Stomach smooth muscle (tissue), 2 donors: ENCODE data around the gene TNFRSF1B.
A peak's percentile ranks its signal among the peaks of the same experiment; 100 is the strongest.

Source experiments
- H3K27ac ChIP-seq: one replicate; pipeline ENCODE4 v1.7.0; 2013; ENCODE audit warnings: mild to moderate bottlenecking, low read length, inconsistent platforms
- H3K27me3 ChIP-seq, 2 donors: one replicate each; pipeline ENCODE4 v1.7.0; 2013; ENCODE audit warnings: low read length in 2 of 2; ENCODE audit not compliant: insufficient read depth in 2 of 2, control insufficient read depth in 1 of 2
- H3K36me3 ChIP-seq, 2 donors: one replicate each; pipeline ENCODE4 v1.7.0; 2013; ENCODE audit warnings: low read length in 2 of 2; ENCODE audit not compliant: control insufficient read depth in 2 of 2, insufficient read depth in 2 of 2
- H3K4me1 ChIP-seq: one replicate; pipeline ENCODE4 v1.7.0; 2013; ENCODE audit warnings: low read length; ENCODE audit not compliant: control insufficient read depth, insufficient read depth
- H3K4me3 ChIP-seq, 2 donors: one replicate each; pipeline ENCODE4 v1.7.0; 2013; ENCODE audit warnings: low read length in 2 of 2
- H3K9ac ChIP-seq, 2 donors: one replicate each; pipeline ENCODE4 v1.7.0; 2013; ENCODE audit warnings: low read length in 2 of 2, mild to moderate bottlenecking in 1 of 2
- H3K9me3 ChIP-seq, 2 donors: one replicate each; pipeline ENCODE4 v1.7.0; 2013; ENCODE audit warnings: low read length in 2 of 2; ENCODE audit not compliant: control insufficient read depth in 2 of 2
- donor health status: healthy.
- donor health status: Pancreatic carcinoma.

Gene TNFRSF1B

DNA sequence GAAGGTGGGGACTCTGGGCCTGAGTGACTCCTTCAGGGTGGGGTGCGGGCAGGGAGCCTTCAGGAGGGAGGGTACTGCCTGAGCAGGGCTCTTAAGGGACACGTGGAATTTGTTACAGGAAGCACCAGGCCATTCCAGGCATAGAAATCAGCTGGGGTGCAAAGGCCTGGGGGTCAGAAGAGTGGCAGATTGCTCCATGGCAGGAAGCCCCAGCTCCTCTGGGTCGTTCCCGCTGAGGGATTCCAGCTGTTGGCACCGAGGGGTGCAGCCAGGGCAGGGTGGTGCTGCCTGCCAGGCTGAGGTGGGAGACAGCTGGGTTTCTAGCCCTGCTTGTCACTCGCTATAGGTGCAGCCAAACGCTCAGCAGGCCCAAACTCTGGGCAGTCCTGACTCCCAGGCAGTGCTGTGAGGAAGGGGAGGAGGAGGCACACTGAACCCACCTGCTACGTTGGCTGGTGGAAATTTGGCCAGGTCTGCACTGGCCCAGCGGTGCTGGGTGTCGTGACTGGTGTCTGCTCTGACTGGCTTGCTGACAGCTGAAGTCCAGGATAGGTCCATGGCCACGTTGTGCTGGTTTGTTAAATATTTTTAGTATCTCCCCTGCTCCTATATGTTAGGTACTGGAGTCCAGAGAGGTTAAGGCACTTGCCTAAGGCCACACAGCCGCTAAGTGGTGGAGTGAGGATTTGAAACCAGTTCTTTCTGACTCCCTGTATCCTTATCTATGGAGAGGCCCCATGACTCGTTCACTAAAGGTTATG, 19.3 kb downstream of the TNFRSF1B start:
- Histone ChIP-seq H3K9me3 (no peaks in the 10 kb centered on the region), H3K4me3 (peak overlapping the region in 1 of 2 donors; percentile 52), H3K27me3 (no peaks in the 10 kb centered on the region), H3K4me1 (peaks cover 59% of the 10 kb centered on the region), H3K36me3 (peaks cover 0 to 5% of the 10 kb centered on the region in 2 donors), H3K9ac (peak overlapping the region in 1 of 2 donors; percentile 51), H3K27ac (peak overlapping the region; percentile 86)

DNA sequence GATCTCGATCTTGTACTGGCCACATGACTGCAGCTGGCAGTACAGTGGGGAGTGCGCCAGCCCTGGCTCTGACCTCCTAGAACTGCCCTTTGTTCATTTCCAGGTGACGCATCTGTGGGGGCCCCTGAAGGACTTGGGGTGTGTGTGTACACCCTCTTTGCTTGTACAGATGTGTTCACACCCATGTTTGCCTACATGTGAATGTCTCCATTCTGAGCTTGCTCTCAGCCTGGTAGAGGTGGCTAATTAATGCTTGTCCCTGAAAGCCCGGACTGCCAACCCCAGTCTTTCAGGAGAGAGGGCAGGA, 19.8 kb downstream of the TNFRSF1B start:
- peak overlapping the region; percentile 86 for H3K27ac ChIP-seq
- H3K9ac ChIP-seq, result no peak overlapping the region

DNA sequence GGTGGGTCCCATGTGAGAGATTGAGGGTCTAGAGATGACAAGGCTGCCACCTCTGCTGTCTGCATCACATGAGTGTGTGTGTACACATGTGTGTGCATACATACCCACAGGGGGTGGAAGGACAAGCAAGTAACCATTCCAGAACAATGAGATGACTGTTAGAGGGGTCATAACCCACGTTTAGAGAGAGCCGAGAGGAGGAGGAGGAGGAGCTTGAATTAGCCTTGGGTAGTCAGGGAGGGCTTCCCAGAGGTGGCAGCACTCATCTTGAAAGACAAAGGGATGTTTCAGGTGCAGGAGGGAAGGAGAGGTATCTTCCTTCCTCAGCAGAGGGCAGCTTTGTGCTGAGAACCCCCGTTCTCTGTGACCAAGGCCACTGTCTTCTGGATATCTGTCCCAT, 21.3 kb downstream of the TNFRSF1B start:
- no peak overlapping the region for H3K27ac ChIP-seq
- peaks cover 41% of the 10 kb centered on the region for H3K4me1 ChIP-seq
- H3K9ac ChIP-seq, result no peak overlapping the region
- no peaks in the 10 kb centered on the region for H3K9me3 ChIP-seq
- H3K27me3 ChIP-seq, result no peaks in the 10 kb centered on the region
- no peak overlapping the region for H3K4me3 ChIP-seq
- H3K36me3 ChIP-seq, result peaks cover 5 to 11% of the 10 kb centered on the region in 2 donors

More for the DNA sequence above, 19.8 kb downstream of the TNFRSF1B start:
- H3K9me3 ChIP-seq, result no peaks in the 10 kb centered on the region
- H3K4me1 ChIP-seq, result peaks cover 54% of the 10 kb centered on the region
- peaks cover 0 to 7% of the 10 kb centered on the region in 2 donors for H3K36me3 ChIP-seq
- no peak overlapping the region for H3K4me3 ChIP-seq
- no peaks in the 10 kb centered on the region for H3K27me3 ChIP-seq

DNA sequence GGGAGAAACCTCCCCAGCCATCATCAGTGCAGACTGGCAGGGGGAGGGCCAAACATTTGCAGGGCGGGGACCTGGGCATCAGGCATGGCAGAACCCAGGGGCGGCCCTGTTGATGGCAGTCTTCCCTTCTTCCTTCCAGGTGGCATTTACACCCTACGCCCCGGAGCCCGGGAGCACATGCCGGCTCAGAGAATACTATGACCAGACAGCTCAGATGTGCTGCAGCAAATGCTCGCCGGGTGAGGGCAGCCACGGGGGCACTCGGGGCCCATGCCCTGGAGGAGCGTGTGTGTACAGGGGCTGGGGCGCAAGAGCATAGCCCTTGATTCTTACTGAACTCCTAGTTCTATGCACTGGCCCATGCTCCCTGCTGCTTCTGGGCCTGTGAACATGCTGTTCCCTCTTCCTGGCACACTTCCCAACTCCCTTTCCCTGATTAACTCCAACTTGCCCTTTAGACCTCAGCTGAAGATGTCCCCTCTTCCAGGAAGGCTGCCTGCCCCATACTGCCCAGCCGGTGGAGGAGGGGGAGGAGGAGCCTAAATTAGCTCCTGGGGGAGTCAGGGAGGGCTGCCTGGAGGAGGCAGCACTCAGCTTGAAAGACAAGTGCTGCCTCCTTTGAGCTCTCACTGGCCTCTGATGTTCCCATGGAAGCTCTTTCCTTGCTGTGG, 22.0 kb downstream of the TNFRSF1B start:
- no peak overlapping the region for H3K9ac ChIP-seq
- H3K36me3 ChIP-seq, result peaks cover 5 to 11% of the 10 kb centered on the region in 2 donors
- peaks cover 39% of the 10 kb centered on the region for H3K4me1 ChIP-seq

DNA sequence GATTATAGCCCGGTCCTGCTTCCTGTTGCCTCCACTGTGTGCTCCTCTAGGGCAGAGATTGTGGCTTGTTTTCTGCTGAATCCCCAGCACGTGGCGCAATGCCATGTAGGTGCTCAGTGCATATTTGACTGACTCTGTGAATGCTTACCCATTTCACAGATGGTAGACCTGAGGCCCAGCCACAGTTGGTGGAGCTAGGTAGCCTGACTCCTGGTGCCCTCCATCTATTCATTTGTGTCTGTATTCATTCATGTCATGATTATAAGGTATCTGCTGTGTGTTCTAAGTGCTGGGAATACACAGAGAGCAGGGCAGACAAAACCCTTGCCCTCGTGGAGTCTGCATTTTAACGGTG, 22.5 kb downstream of the TNFRSF1B start:
- Histone ChIP-seq H3K4me1 (peaks cover 34% of the 10 kb centered on the region), H3K4me3 (no peak overlapping the region), H3K27ac (no peak overlapping the region), H3K9ac (no peak overlapping the region), H3K36me3 (peaks cover 5 to 11% of the 10 kb centered on the region in 2 donors), H3K27me3 (no peaks in the 10 kb centered on the region), H3K9me3 (no peaks in the 10 kb centered on the region)

More for the DNA sequence above, 22.0 kb downstream of the TNFRSF1B start:
- Histone ChIP-seq H3K27me3 (no peaks in the 10 kb centered on the region), H3K4me3 (no peak overlapping the region), H3K9me3 (no peaks in the 10 kb centered on the region), H3K27ac (no peak overlapping the region)

DNA sequence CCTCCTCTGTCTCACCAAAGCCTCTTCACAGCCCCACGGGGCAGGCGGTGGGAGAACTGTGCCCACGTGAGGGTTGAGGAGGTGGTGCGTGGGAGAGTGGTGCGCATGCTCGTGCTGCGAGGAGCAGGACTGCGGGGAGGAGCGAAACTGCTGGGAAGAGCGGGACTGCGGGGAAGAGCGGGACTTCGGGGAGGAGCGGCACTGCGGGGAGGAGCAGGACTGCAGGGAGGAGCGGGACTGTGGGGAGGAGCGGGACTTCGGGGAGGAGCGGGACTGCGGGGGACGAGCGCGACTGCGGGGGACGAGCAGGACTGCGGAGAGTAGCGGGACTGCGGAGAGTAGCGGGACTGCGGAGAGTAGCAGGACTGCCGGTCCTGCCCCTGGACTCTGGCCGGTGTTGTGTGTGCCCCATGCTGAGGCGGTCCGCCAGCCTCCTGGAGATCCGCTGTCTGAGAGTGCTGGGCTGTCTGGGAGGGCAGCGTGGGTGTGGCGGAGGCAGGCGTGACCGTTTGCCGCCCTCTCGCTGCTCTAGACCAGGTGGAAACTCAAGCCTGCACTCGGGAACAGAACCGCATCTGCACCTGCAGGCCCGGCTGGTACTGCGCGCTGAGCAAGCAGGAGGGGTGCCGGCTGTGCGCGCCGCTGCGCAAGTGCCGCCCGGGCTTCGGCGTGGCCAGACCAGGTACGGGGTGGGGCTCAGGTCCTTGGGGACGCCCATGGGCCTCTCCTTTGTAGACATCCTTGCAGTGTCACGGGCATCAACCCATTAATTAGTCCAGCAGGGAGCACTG, 24.6 kb downstream of the TNFRSF1B start:
- H3K4me1 ChIP-seq, result peaks cover 12% of the 10 kb centered on the region
- H3K36me3 ChIP-seq, result peaks cover 5 to 16% of the 10 kb centered on the region in 2 donors

DNA sequence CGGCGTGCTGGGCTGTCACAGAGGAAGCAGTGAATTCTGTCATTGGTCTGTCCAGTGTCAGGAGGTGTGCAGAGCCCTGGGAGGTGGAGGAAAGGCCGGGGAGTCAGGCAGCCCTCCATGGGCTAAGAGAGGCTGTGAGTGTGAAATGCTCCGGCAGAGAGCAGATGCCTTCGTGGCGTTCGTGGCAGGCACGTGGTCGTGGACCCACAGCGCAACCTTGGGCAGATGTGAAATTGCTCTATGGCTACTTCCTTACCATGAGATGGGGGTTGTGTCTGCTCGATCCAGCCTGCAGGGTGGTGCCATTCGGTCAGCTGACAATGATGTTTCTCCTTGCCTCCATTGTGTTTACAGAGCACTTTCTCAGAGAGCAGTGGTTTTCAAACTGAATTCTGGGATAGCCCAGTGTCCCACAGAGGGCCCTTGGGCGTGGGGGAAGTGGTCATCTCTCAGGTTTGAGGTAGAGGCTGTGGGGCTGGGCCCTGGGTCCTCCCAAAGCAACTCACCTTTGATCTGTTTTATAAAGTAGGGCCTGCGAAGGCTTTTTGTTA, 27.9 kb downstream of the TNFRSF1B start:
- Histone ChIP-seq H3K27ac (no peak overlapping the region), H3K27me3 (no peaks in the 10 kb centered on the region), H3K9me3 (no peaks in the 10 kb centered on the region), H3K36me3 (peaks cover 5 to 11% of the 10 kb centered on the region in 2 donors), H3K4me3 (no peak overlapping the region), H3K4me1 (peaks cover 2% of the 10 kb centered on the region), H3K9ac (no peak overlapping the region)

More for the DNA sequence above, 24.6 kb downstream of the TNFRSF1B start:
- Histone ChIP-seq H3K27ac (no peak overlapping the region), H3K9me3 (no peaks in the 10 kb centered on the region), H3K4me3 (no peak overlapping the region), H3K27me3 (no peaks in the 10 kb centered on the region), H3K9ac (no peak overlapping the region)

DNA sequence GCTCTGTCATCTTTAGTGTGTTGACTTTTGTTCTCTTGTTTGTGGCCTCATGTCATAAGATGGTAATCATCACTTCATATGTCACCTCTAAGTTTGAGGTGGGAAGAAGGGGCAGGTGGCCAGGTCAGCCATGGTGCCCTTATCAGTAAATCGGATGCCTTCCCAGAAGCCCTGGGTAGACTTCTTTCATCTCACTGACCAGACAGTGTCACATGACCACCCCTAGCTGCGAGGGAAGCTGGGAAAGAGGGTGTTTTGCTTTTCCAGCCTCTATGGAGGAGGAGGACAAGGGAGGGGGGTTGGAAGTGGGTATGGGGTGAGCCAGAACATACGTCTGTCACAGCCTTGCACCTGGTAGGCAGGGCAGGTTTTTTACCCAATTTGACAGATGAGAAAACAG, 28.6 kb downstream of the TNFRSF1B start:
- Histone ChIP-seq H3K4me1 (peaks cover 2% of the 10 kb centered on the region), H3K9me3 (no peaks in the 10 kb centered on the region), H3K4me3 (no peak overlapping the region), H3K9ac (no peak overlapping the region), H3K27ac (no peak overlapping the region), H3K36me3 (peaks cover 5 to 11% of the 10 kb centered on the region in 2 donors), H3K27me3 (no peaks in the 10 kb centered on the region)

DNA sequence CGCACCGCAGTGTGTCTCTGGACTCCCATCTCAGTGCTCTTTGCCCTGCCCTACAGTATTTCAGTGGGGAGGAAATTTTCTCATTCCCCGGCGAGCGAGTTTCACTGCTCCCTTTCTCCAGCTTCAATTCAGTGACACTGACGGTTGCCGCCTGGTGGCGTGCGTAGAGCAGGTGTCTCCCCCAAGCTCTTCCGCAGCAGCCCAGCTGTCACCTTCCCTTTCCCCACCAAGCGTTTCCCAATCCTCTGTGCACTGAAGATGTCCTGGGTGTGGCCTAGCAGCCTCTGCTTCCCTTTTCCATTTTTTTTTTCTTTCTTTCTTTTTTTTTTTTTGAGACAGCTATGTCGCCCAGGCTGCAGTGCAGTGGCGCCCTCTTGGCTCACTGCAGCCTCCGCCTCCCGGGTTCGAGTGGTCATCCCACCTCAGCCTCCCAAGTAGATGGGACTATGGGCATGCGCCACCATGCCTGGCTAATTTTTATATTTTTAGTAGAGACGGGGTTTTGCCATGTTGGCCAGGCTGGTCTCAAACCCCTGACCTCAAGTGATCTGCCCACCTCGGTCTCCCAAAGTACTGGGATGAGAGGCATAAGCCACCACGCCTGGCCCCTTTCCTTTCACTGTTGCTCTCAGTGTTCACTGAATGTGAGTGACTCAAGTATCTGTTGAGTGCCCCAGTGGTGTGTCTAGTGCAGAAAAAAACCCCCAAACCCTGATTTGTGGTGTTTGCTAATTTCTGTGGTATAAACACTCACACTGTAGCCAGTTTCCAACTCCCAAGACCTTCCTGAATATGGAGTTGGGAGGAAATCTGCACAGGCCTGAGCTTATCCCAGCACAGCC, 30.1 kb downstream of the TNFRSF1B start:
- Histone ChIP-seq H3K4me1 (peaks cover 2% of the 10 kb centered on the region), H3K9ac (no peak overlapping the region), H3K27me3 (no peaks in the 10 kb centered on the region), H3K27ac (no peak overlapping the region), H3K9me3 (no peaks in the 10 kb centered on the region), H3K36me3 (peaks cover 5 to 9% of the 10 kb centered on the region in 2 donors), H3K4me3 (no peak overlapping the region)

DNA sequence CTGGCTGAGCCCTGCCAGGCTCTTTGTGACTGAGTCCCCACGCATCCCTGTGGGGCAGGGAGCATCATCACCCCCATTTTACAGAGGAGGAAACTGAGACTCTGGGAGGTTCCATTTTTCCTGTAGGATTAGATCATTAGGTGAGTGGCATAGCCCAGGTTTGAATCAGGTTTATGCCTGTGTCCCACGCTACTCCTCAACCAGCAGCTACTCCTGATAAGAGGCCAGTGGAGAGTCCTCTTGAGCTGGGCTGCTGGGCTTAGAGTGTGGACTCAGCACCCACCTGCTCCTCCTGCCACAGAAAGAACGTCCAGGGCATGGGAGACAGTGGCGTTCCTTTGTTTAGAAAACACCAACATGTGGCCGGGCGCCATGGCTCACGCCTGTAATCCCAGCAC, 30.7 kb downstream of the TNFRSF1B start:
- no peak overlapping the region for H3K9ac ChIP-seq
- H3K27me3 ChIP-seq, result no peaks in the 10 kb centered on the region
- peaks cover 5 to 10% of the 10 kb centered on the region in 2 donors for H3K36me3 ChIP-seq
- H3K4me1 ChIP-seq, result peaks cover 2% of the 10 kb centered on the region
- no peak overlapping the region for H3K4me3 ChIP-seq
- no peak overlapping the region for H3K27ac ChIP-seq
- H3K9me3 ChIP-seq, result no peaks in the 10 kb centered on the region
